ENCODE measurements around the gene CDH26.
A peak's percentile ranks its signal among the peaks of the same experiment; 100 is the strongest.

Gene CDH26

GRCh38 chr20:59940129-59940955, 17.9 kb upstream of the CDH26 start, which contains the start of the genes FAM217B and PPP1R3D:
TSS of gene FAM217B (plus strand) at chr20:59940389. CDS start at chr20:59943944, 3,555 bp downstream.
TSS of gene PPP1R3D (minus strand) at chr20:59940305. CDS start at chr20:59939931, 374 bp downstream.
- TF ChIP-seq REST (IDR thresholded peaks at IDR 0.05; ENCODE audit: low read depth) (no peak), EGR1 (IDR thresholded peaks at IDR 0.05) (no peak), TAF1 (IDR thresholded peaks at IDR 0.05; ENCODE audit: low read depth) (peak; percentile 43), CEBPB (IDR thresholded peaks at IDR 0.05) (no peak), CREB1 (IDR thresholded peaks at IDR 0.05; ENCODE audit: low read depth) (no peak)
- TF ChIP-seq, protein P1, sequence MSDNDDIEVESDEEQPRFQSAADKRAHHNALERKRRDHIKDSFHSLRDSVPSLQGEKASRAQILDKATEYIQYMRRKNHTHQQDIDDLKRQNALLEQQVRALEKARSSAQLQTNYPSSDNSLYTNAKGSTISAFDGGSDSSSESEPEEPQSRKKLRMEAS (IDR thresholded peaks at IDR 0.05) = peak; percentile 78
- TF ChIP-seq, protein P2, sequence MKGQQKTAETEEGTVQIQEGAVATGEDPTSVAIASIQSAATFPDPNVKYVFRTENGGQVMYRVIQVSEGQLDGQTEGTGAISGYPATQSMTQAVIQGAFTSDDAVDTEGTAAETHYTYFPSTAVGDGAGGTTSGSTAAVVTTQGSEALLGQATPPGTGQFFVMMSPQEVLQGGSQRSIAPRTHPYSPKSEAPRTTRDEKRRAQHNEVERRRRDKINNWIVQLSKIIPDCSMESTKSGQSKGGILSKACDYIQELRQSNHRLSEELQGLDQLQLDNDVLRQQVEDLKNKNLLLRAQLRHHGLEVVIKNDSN (IDR thresholded peaks at IDR 0.05) = peak; percentile 92

GRCh38 chr20:59940956-59941294, 17.3 kb upstream of the CDH26 start:
- TF ChIP-seq, protein P2 (IDR thresholded peaks at IDR 0.05) = no peak
- TF ChIP-seq TAF1 (IDR thresholded peaks at IDR 0.05; ENCODE audit: low read depth) (no peak), CEBPB (IDR thresholded peaks at IDR 0.05) (no peak)

- TF ChIP-seq ZBTB7A (IDR thresholded peaks at IDR 0.05; ENCODE audit: low read depth) = no peak
- no peak for TF ChIP-seq RAD21 (IDR thresholded peaks at IDR 0.05; ENCODE audit: low read depth)
- TF ChIP-seq EGR1 (IDR thresholded peaks at IDR 0.05) = no peak
- TF ChIP-seq, protein P1 (IDR thresholded peaks at IDR 0.05) = no peak
- TF ChIP-seq FOXM1 (IDR thresholded peaks at IDR 0.05; ENCODE audit: borderline replicate concordance, low read depth) = no peak
- no peak for TF ChIP-seq REST (IDR thresholded peaks at IDR 0.05; ENCODE audit: low read depth)
- no peak for TF ChIP-seq CREB1 (IDR thresholded peaks at IDR 0.05; ENCODE audit: low read depth)
- TF ChIP-seq TEAD4 (IDR thresholded peaks at IDR 0.05) = no peak
- no peak for TF ChIP-seq TCF12 (IDR thresholded peaks at IDR 0.05; ENCODE audit: low read depth)
- TF ChIP-seq, protein P2 (IDR thresholded peaks at IDR 0.05) = no peak
- TF ChIP-seq NFIC (IDR thresholded peaks at IDR 0.05) = no peak
- no peak for TF ChIP-seq YY1 (IDR thresholded peaks at IDR 0.05; ENCODE audit: low read depth)
- TF ChIP-seq TAF1 (IDR thresholded peaks at IDR 0.05; ENCODE audit: low read depth) = no peak
- no peak for TF ChIP-seq CEBPB (IDR thresholded peaks at IDR 0.05)
- no peak for TF ChIP-seq EP300 (IDR thresholded peaks at IDR 0.05; ENCODE audit: borderline replicate concordance)
These were observed 16.0 kb upstream of the CDH26 start for GRCh38 chr20:59942245-59942644.

- TF ChIP-seq YY1 (IDR thresholded peaks at IDR 0.05; ENCODE audit: low read depth) (no peak), FOXM1 (IDR thresholded peaks at IDR 0.05; ENCODE audit: borderline replicate concordance, low read depth) (no peak), CEBPB (IDR thresholded peaks at IDR 0.05) (no peak), TCF12 (IDR thresholded peaks at IDR 0.05; ENCODE audit: low read depth) (no peak), EGR1 (IDR thresholded peaks at IDR 0.05) (no peak), EP300 (IDR thresholded peaks at IDR 0.05; ENCODE audit: borderline replicate concordance) (no peak), NFIC (IDR thresholded peaks at IDR 0.05) (no peak), TAF1 (IDR thresholded peaks at IDR 0.05; ENCODE audit: low read depth) (no peak), RAD21 (IDR thresholded peaks at IDR 0.05; ENCODE audit: low read depth) (no peak), TEAD4 (IDR thresholded peaks at IDR 0.05) (no peak), ZBTB7A (IDR thresholded peaks at IDR 0.05; ENCODE audit: low read depth) (no peak), CREB1 (IDR thresholded peaks at IDR 0.05; ENCODE audit: low read depth) (no peak), REST (IDR thresholded peaks at IDR 0.05; ENCODE audit: low read depth) (no peak)
- TF ChIP-seq, protein P2 (IDR thresholded peaks at IDR 0.05) = no peak
- TF ChIP-seq, protein P1 (IDR thresholded peaks at IDR 0.05) = no peak
These were observed 13.5 kb upstream of the CDH26 start for GRCh38 chr20:59944726-59945125.

All from Ishikawa (cell line).